Measurements from ENCODE around the gene NKX2-4. TPM values are rescaled to one million over a fixed set of nuclear protein-coding genes. Genes with fewer than 3 reads are reported as not detected.

Gene NKX2-4
- total and polyA plus RNA-seq, 2 donors, result under 0.01 TPM; not detected in 1

DNA sequence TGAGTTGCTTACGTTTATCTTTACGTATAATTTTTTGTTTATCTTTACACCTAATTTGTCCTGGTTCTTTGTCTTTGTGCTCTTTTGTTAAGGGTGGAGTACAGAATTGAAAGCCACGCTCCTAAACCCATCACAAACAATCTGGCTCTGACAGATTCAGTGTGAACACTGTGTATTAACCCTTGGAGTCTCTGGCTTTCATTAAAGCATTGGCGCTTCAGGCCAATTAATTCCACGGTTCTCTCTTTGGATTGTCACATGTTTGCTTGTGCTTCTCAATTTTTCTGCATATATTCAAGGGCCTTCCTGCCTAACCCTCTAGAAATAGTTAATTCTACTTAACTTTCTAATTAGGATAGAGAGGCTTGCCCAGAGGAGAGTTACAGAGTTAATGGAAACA is 38.6 kb downstream of the NKX2-4 start:
- Histone ChIP-seq H3K4me3 (ENCODE audit: low read length in 2 of 2) (no peak overlapping the region), H3K36me3 (ENCODE audit: control insufficient read depth in 2 of 2, insufficient read depth in 2 of 2, low read length in 1 of 2) (peaks cover 7 to 44% of the 10 kb centered on the region in 2 donors), H3K4me1 (ENCODE audit: control insufficient read depth in 2 of 2, insufficient read depth in 2 of 2, low read length in 2 of 2) (no peaks in the 10 kb centered on the region), H3K9me3 (ENCODE audit: control insufficient read depth in 2 of 2, insufficient read depth in 1 of 2, low read length in 1 of 2) (no peaks in the 10 kb centered on the region), H3K27ac (ENCODE audit: low read depth in 1 of 2, low read length in 1 of 2) (no peak overlapping the region), H3K27me3 (ENCODE audit: control insufficient read depth in 2 of 2, insufficient read depth in 1 of 2, low read length in 1 of 2) (no peaks in the 10 kb centered on the region)
- DNase-seq (ENCODE audit: low read depth in 6 of 9, low spot score in 9 of 9), result no peak
- 98% methylated on average over 5 of the region's 5 CpGs for WGBS

- Histone ChIP-seq H3K9me3 (ENCODE audit: control insufficient read depth in 2 of 2, insufficient read depth in 1 of 2, low read length in 1 of 2) (no peaks in the 10 kb centered on the region), H3K27ac (ENCODE audit: low read depth in 1 of 2, low read length in 1 of 2) (no peak overlapping the region), H3K36me3 (ENCODE audit: control insufficient read depth in 2 of 2, insufficient read depth in 2 of 2, low read length in 1 of 2) (peaks cover 4 to 39% of the 10 kb centered on the region in 2 donors), H3K4me1 (ENCODE audit: control insufficient read depth in 2 of 2, insufficient read depth in 2 of 2, low read length in 2 of 2) (no peaks in the 10 kb centered on the region), H3K4me3 (ENCODE audit: low read length in 2 of 2) (no peak overlapping the region), H3K27me3 (ENCODE audit: control insufficient read depth in 2 of 2, insufficient read depth in 1 of 2, low read length in 1 of 2) (no peaks in the 10 kb centered on the region)
- 94% methylated on average over 1 of the region's 1 CpG for WGBS
- DNase-seq (ENCODE audit: low read depth in 6 of 9, low spot score in 9 of 9), result no peak
These were observed 39.5 kb downstream of the NKX2-4 start for GRCh38 chr20:21357844-21358243.

DNA sequence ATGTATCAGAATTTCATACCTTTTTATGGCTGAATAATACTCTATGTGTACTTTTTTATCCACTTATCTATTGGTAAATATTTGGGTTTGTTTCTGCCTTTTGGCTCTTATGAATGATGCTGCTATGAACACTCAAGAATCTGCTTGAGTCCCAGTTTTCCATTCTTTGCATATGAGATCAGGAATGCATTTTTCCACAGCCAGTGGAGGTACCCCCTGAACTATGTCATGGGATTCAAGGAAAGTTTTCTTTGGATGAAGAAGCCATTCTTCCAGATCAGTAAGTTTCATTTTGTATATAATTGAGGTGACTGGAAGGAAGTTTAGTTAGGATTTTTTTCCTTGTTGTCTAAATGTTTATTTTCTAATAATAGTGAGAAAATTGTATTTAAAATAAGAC is 40.9 kb downstream of the NKX2-4 start:
- Histone ChIP-seq H3K36me3 (ENCODE audit: control insufficient read depth in 2 of 2, insufficient read depth in 2 of 2, low read length in 1 of 2) (peaks cover 3 to 31% of the 10 kb centered on the region in 2 donors), H3K27me3 (ENCODE audit: control insufficient read depth in 2 of 2, insufficient read depth in 1 of 2, low read length in 1 of 2) (no peaks in the 10 kb centered on the region)

DNA sequence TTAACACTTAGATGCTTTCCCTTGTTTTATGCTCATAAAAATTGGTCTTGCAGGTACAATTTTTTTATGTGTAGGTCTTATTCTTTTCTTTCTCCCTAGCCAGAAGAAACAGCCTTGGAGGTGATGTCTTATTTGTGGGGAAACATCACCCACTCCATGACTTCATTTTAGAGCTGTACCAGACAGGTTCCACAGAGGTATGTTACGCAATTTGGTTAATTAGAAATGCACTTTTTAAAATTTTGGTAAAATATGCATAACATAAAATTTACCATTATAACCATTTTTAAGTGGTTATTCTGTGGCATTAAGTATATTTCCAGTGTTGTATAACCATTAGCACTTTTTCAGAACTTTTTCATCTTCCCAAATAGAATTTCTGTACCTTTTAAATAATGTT is 41.3 kb downstream of the NKX2-4 start:
- no peak overlapping the region for H3K4me3 ChIP-seq (ENCODE audit: low read length in 2 of 2)
- no peaks in the 10 kb centered on the region for H3K4me1 ChIP-seq (ENCODE audit: control insufficient read depth in 2 of 2, insufficient read depth in 2 of 2, low read length in 2 of 2)
- H3K9me3 ChIP-seq (ENCODE audit: control insufficient read depth in 2 of 2, insufficient read depth in 1 of 2, low read length in 1 of 2), result no peaks in the 10 kb centered on the region
- WGBS, result 51% methylated on average over 1 of the region's 1 CpG
- H3K27me3 ChIP-seq (ENCODE audit: control insufficient read depth in 2 of 2, insufficient read depth in 1 of 2, low read length in 1 of 2), result no peaks in the 10 kb centered on the region
- no peak overlapping the region for H3K27ac ChIP-seq (ENCODE audit: low read depth in 1 of 2, low read length in 1 of 2)
- DNase-seq (ENCODE audit: low read depth in 6 of 9, low spot score in 9 of 9), result no peak
- peaks cover 3 to 31% of the 10 kb centered on the region in 2 donors for H3K36me3 ChIP-seq (ENCODE audit: control insufficient read depth in 2 of 2, insufficient read depth in 2 of 2, low read length in 1 of 2)

More for the DNA sequence above, 40.9 kb downstream of the NKX2-4 start:
- no peak overlapping the region for H3K4me3 ChIP-seq (ENCODE audit: low read length in 2 of 2)
- DNase-seq (ENCODE audit: low read depth in 6 of 9, low spot score in 9 of 9), result no peak
- H3K27ac ChIP-seq (ENCODE audit: low read depth in 1 of 2, low read length in 1 of 2), result no peak overlapping the region
- no peaks in the 10 kb centered on the region for H3K4me1 ChIP-seq (ENCODE audit: control insufficient read depth in 2 of 2, insufficient read depth in 2 of 2, low read length in 2 of 2)
- no peaks in the 10 kb centered on the region for H3K9me3 ChIP-seq (ENCODE audit: control insufficient read depth in 2 of 2, insufficient read depth in 1 of 2, low read length in 1 of 2)

DNA sequence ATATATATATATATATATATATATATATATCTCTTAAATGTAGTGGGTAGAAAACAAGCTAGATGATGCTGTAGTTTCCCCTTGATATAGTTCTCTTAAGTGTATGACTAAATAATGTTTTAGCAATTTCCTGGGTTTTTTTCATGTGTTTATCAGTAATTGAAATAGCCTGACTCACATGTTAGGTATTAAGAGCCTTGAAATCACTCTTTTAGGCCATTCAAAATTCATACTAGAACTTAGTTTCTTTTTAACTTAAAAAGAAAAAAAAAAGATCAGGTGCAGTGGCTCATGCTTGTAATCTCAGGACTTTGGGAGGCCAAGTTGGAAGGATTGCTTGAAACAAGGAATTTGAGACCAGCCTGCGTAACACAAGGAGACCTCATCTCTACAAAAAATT is 44.1 kb downstream of the NKX2-4 start:
- H3K9me3 ChIP-seq (ENCODE audit: control insufficient read depth in 2 of 2, insufficient read depth in 1 of 2, low read length in 1 of 2), result no peaks in the 10 kb centered on the region
- H3K4me3 ChIP-seq (ENCODE audit: low read length in 2 of 2), result no peak overlapping the region
- H3K36me3 ChIP-seq (ENCODE audit: control insufficient read depth in 2 of 2, insufficient read depth in 2 of 2, low read length in 1 of 2), result peaks cover 5 to 29% of the 10 kb centered on the region in 2 donors
- DNase-seq (ENCODE audit: low read depth in 6 of 9, low spot score in 9 of 9), result no peak
- H3K27me3 ChIP-seq (ENCODE audit: control insufficient read depth in 2 of 2, insufficient read depth in 1 of 2, low read length in 1 of 2), result no peaks in the 10 kb centered on the region
- H3K4me1 ChIP-seq (ENCODE audit: control insufficient read depth in 2 of 2, insufficient read depth in 2 of 2, low read length in 2 of 2), result no peaks in the 10 kb centered on the region
- WGBS, result 98% methylated on average over 1 of the region's 1 CpG
- H3K27ac ChIP-seq (ENCODE audit: low read depth in 1 of 2, low read length in 1 of 2), result no peak overlapping the region

- Histone ChIP-seq H3K27me3 (ENCODE audit: control insufficient read depth in 2 of 2, insufficient read depth in 1 of 2, low read length in 1 of 2) (no peaks in the 10 kb centered on the region), H3K4me3 (ENCODE audit: low read length in 2 of 2) (no peak overlapping the region), H3K36me3 (ENCODE audit: control insufficient read depth in 2 of 2, insufficient read depth in 2 of 2, low read length in 1 of 2) (peaks cover 7 to 28% of the 10 kb centered on the region in 2 donors), H3K27ac (ENCODE audit: low read depth in 1 of 2, low read length in 1 of 2) (no peak overlapping the region), H3K4me1 (ENCODE audit: control insufficient read depth in 2 of 2, insufficient read depth in 2 of 2, low read length in 2 of 2) (no peaks in the 10 kb centered on the region), H3K9me3 (ENCODE audit: control insufficient read depth in 2 of 2, insufficient read depth in 1 of 2, low read length in 1 of 2) (no peaks in the 10 kb centered on the region)
- DNase-seq (ENCODE audit: low read depth in 6 of 9, low spot score in 9 of 9), result no peak
These were observed 44.6 kb downstream of the NKX2-4 start for GRCh38 chr20:21352703-21353102.

Other genes starting within 250 kb of the NKX2-4 start
- 69.6 TPM for gene XRN2, start 94.2 kb downstream of the NKX2-4 start, total RNA-seq
- gene XRN2, start 94.2 kb downstream of the NKX2-4 start, polyA plus RNA-seq, result 29.5 TPM
- gene NKX2-2, start 116.5 kb upstream of the NKX2-4 start, total RNA-seq, result 0.05 TPM
- gene NKX2-2, start 116.5 kb upstream of the NKX2-4 start, polyA plus RNA-seq, result 0.09 TPM